ENCODE results near the gene CD79B. TPM values are rescaled to one million over a fixed set of nuclear protein-coding genes. Genes with fewer than 3 reads are reported as not detected.

Gene CD79B
- total RNA-seq, 1 donor from 2014 or later = not detected

- Histone ChIP-seq H3K27me3 (ENCODE audit: control insufficient read depth, insufficient read depth, low read length) (no peaks in the 10 kb centered on the region), H3K36me3 (ENCODE audit: control insufficient read depth, insufficient read depth, low read length) (no peaks in the 10 kb centered on the region), H3K4me3 (ENCODE audit: low read depth, low read length) (no peak overlapping the region)
- DNase-seq (ENCODE audit: low read depth) (peak; percentile 38), FAIRE-seq (no peak)
- TF ChIP-seq CTCF (IDR thresholded peaks at IDR 0.05; ENCODE audit: insufficient read depth, low read length, severe bottlenecking) = peak; percentile 84
Measured at GRCh38 chr17:63950940-63951907, 19.1 kb upstream of the CD79B start.

- no peak for TF ChIP-seq CTCF (IDR thresholded peaks at IDR 0.05; ENCODE audit: insufficient read depth, low read length, severe bottlenecking)
- H3K4me3 ChIP-seq (ENCODE audit: low read depth, low read length) = no peak overlapping the region
- no peaks in the 10 kb centered on the region for H3K36me3 ChIP-seq (ENCODE audit: control insufficient read depth, insufficient read depth, low read length)
- FAIRE-seq (no peak), DNase-seq (ENCODE audit: low read depth) (no peak)
- no peaks in the 10 kb centered on the region for H3K27me3 ChIP-seq (ENCODE audit: control insufficient read depth, insufficient read depth, low read length)
Measured at GRCh38 chr17:63949576-63950250, 17.6 kb upstream of the CD79B start.

GRCh38 chr17:63948521-63948920, 16.4 kb upstream of the CD79B start:
- TF ChIP-seq CTCF (IDR thresholded peaks at IDR 0.05; ENCODE audit: insufficient read depth, low read length, severe bottlenecking) = no peak
- H3K36me3 ChIP-seq (ENCODE audit: control insufficient read depth, insufficient read depth, low read length) = no peaks in the 10 kb centered on the region
- DNase-seq (ENCODE audit: low read depth) (no peak), FAIRE-seq (no peak)
- H3K4me3 ChIP-seq (ENCODE audit: low read depth, low read length) = no peak overlapping the region
- no peaks in the 10 kb centered on the region for H3K27me3 ChIP-seq (ENCODE audit: control insufficient read depth, insufficient read depth, low read length)

- DNase-seq (ENCODE audit: low read depth) = no peak
- Histone ChIP-seq H3K27me3 (ENCODE audit: control insufficient read depth, insufficient read depth, low read length) (no peaks in the 10 kb centered on the region), H3K36me3 (ENCODE audit: control insufficient read depth, insufficient read depth, low read length) (no peaks in the 10 kb centered on the region), H3K4me3 (ENCODE audit: low read depth, low read length) (no peak overlapping the region)
- no peak for FAIRE-seq
- TF ChIP-seq CTCF (IDR thresholded peaks at IDR 0.05; ENCODE audit: insufficient read depth, low read length, severe bottlenecking) = no peak
Measured at GRCh38 chr17:63947711-63948330, 15.7 kb upstream of the CD79B start.

- FAIRE-seq (no peak), DNase-seq (ENCODE audit: low read depth) (peak; percentile 6)
- peak; percentile 82 for TF ChIP-seq CTCF (IDR thresholded peaks at IDR 0.05; ENCODE audit: insufficient read depth, low read length, severe bottlenecking)
- no peaks in the 10 kb centered on the region for H3K27me3 ChIP-seq (ENCODE audit: control insufficient read depth, insufficient read depth, low read length)
- no peak overlapping the region for H3K4me3 ChIP-seq (ENCODE audit: low read depth, low read length)
- H3K36me3 ChIP-seq (ENCODE audit: control insufficient read depth, insufficient read depth, low read length) = no peaks in the 10 kb centered on the region
Measured at GRCh38 chr17:63946440-63947363, 14.6 kb upstream of the CD79B start.

All from bronchial epithelial cell (primary cell).